ENCODE measurements around the gene ADGRB2.

GRCh38 chr1:31687601-31688000 is 76.5 kb downstream of the ADGRB2 start:
- TF ChIP-seq CTCF (conservative IDR thresholded peaks at IDR 0.05) (no peak), EZH2 (IDR thresholded peaks at IDR 0.05; ENCODE audit: low read depth) (no peak)
